ENCODE data around the gene HLA-B.

Gene HLA-B

DNA sequence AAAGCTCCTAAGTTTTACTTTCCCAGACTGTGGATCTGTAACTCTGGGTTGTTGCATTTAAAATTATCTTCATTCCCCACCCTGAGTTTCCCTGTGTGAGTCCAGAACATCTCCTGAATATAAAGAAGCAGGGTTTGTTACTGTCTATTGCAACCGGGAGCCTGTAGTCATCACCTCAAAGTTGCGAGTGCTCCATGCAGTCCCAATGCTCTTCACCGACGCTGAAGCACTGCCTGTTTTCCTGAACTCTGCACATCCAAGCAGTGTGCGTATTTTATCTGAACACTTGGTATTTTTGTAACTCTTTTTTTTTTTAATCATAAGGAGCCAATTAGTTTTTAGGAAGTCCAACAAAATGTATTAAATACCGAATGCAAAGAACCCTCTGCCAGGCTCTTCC lies 907 bp upstream of the HLA-B start:
- peak overlapping the region; percentile 76 for H3K4me3 ChIP-seq (ENCODE audit: low read depth, low read length)
- TF ChIP-seq, protein P1, sequence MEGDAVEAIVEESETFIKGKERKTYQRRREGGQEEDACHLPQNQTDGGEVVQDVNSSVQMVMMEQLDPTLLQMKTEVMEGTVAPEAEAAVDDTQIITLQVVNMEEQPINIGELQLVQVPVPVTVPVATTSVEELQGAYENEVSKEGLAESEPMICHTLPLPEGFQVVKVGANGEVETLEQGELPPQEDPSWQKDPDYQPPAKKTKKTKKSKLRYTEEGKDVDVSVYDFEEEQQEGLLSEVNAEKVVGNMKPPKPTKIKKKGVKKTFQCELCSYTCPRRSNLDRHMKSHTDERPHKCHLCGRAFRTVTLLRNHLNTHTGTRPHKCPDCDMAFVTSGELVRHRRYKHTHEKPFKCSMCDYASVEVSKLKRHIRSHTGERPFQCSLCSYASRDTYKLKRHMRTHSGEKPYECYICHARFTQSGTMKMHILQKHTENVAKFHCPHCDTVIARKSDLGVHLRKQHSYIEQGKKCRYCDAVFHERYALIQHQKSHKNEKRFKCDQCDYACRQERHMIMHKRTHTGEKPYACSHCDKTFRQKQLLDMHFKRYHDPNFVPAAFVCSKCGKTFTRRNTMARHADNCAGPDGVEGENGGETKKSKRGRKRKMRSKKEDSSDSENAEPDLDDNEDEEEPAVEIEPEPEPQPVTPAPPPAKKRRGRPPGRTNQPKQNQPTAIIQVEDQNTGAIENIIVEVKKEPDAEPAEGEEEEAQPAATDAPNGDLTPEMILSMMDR (IDR thresholded peaks at IDR 0.05; ENCODE audit: low read depth, low read length, missing control alignments) = no peak
- DNase-seq (ENCODE audit: low read depth) = no peak

DNA sequence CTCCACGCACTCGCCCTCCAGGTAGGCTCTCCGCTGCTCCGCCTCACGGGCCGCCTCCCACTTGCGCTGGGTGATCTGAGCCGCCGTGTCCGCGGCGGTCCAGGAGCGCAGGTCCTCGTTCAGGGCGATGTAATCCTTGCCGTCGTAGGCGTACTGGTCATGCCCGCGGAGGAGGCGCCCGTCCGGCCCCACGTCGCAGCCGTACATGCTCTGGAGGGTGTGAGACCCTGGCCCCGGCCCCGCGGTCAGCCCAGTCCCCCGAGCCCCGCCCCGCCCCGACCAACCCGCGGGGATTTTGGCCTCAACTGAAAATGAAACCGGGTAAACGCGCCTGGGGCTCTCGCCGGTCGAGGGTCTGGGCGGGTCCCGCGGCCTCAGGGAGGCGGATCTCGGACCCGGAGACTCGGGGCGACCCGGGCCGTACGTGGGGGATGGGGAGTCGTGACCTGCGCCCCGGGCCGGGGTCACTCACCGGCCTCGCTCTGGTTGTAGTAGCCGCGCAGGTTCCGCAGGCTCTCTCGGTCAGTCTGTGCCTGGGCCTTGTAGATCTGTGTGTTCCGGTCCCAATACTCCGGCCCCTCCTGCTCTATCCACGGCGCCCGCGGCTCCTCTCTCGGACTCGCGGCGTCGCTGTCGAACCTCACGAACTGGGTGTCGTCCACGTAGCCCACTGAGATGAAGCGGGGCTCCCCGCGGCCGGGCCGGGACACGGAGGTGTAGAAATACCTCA lies 598 bp downstream of the HLA-B start:
- H3K4me3 ChIP-seq (ENCODE audit: low read depth, low read length) = peak overlapping the region; percentile 76
- TF ChIP-seq, protein P1 (IDR thresholded peaks at IDR 0.05; ENCODE audit: low read depth, low read length, missing control alignments) = no peak
- no peak for DNase-seq (ENCODE audit: low read depth)

- H3K4me3 ChIP-seq (ENCODE audit: low read depth, low read length) = peak overlapping the region; percentile 76
- no peak for DNase-seq (ENCODE audit: low read depth)
Measured at GRCh38 chr6:31355583-31355948, 1.4 kb downstream of the HLA-B start.

GRCh38 chr6:31354864-31355582 lies 2.0 kb downstream of the HLA-B start:
- DNase-seq (ENCODE audit: low read depth) = no peak

More at GRCh38 chr6:31355583-31355948, 1.4 kb downstream of the HLA-B start:
- TF ChIP-seq, protein P1 (IDR thresholded peaks at IDR 0.05; ENCODE audit: low read depth, low read length, missing control alignments) = no peak

DNA sequence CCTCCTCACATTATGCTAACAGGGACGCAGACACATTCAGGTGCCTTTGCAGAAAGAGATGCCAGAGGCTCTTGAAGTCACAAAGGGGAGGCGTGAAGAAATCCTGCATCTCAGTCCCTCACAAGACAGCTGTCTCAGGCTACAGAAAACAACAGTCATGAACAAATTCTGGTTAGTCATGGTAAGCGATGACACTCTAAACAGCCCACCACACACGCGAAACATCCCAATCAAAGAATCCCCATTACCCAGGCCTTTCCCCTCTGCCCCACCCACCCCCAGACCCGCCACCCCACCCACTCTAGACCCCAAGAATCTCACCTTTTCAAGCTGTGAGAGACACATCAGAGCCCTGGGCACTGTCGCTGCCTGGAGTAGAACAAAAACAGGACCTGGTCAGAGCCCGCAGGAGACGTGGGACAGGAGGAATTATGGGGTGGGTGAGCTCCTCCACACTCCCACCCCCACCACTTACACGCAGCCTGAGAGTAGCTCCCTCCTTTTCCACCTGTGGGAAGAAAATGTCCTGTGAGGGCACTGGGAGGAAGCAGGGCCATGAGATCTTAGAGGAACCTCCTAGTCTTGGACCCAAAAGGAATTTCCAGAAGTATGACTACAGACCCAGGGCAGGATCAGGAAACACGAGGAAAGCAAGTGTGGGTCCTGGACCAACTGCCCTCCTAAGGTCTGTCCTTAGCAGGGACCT lies 2.7 kb downstream of the HLA-B start:
- TF ChIP-seq, protein P1 (IDR thresholded peaks at IDR 0.05; ENCODE audit: low read depth, low read length, missing control alignments) = no peak
- peak overlapping the region; percentile 76 for H3K4me3 ChIP-seq (ENCODE audit: low read depth, low read length)

More at GRCh38 chr6:31354864-31355582, 2.0 kb downstream of the HLA-B start:
- peak overlapping the region; percentile 76 for H3K4me3 ChIP-seq (ENCODE audit: low read depth, low read length)
- TF ChIP-seq, protein P1 (IDR thresholded peaks at IDR 0.05; ENCODE audit: low read depth, low read length, missing control alignments) = no peak

DNA sequence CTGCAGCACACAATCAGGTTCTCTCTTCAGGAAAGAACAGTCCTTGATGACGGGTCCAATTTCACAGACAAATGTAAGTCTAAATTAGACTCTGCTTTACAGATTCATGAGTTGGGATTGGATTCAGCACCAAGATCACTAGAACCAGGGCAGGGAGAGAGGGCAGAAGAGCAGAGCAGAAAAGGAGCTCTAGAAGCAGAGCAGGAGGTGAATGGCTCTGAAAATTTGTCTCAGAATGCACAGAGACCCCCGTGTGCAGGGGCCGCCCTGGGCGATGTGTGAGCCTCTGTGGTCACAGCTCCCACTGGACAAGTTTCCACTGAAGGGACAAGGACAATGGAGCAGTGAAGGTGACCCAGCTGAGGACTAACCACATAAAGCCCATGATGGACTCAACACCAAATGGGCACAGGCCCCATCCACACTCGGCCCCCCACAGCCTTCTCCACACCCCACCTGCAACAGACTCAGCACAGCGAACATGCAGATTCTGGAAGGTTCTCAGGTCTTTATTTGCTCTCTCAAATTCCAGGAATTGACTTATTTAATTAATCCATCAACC lies 3.5 kb downstream of the HLA-B start:
- DNase-seq (ENCODE audit: low read depth) = no peak
- no peak overlapping the region; the same call in 1 of the 2 replicates for H3K4me3 ChIP-seq (ENCODE audit: low read depth, low read length)
- TF ChIP-seq, protein P1 (IDR thresholded peaks at IDR 0.05; ENCODE audit: low read depth, low read length, missing control alignments) = no peak

More for the DNA sequence above, 2.7 kb downstream of the HLA-B start:
- no peak for DNase-seq (ENCODE audit: low read depth)
